H1 (cell line): Measurements from ENCODE around the gene ZBTB43. TPM values are rescaled to one million over a fixed set of nuclear protein-coding genes. Genes with fewer than 3 reads are reported as not detected.

Experiments used
- CTCF ChIA-PET: fragments of 300-600 bp; sonication (Branson Sonifier 250); formaldehyde crosslinking; loops from one replicate; lab custom pipeline; 2021; ENCODE audit not compliant: partially characterized antibody; lab: Charles Lee
- POLR2A ChIA-PET: fragments of 300-600 bp; sonication (Branson Sonifier 250); formaldehyde crosslinking; loops from one replicate; lab custom pipeline; 2021; ENCODE audit warnings: inconsistent platforms; ENCODE audit not compliant: partially characterized antibody; lab: Charles Lee
- DNase-seq, 2 experiments: peaks; one replicate each; pipeline versions ENCODE4 v3.0.0 to v3.0.0-alpha.2; 2010 to 2022; ENCODE audit warnings: low spot score in 2 of 2, low read depth in 1 of 2, mixed read lengths in 1 of 2
- FAIRE-seq: peaks from 2 replicates; lab custom pipeline; 2011; peaks lifted over from hg19 to GRCh38; lab: Jason Lieb, UNC
- H2AFZ ChIP-seq: 2 replicates; pipeline ENCODE4 v1.8.1; 2012; ENCODE audit warnings: low read length, inconsistent platforms
- H2AK5ac ChIP-seq: 2 replicates; pipeline ENCODE4 v1.6.1; 2013; ENCODE audit warnings: low read depth, low read length
- H2BK120ac ChIP-seq: replicated peaks from 2 replicates; pipeline ENCODE3; 2013; ENCODE audit warnings: low read depth, low read length, inconsistent platforms
- H2BK12ac ChIP-seq: 2 replicates; pipeline ENCODE4 v1.6.1; 2013; ENCODE audit warnings: low read depth, low read length
- H2BK15ac ChIP-seq: 2 replicates; pipeline ENCODE4 v1.6.1; 2013; ENCODE audit warnings: low read length
- H2BK20ac ChIP-seq: 2 replicates; pipeline ENCODE4 v1.6.1; 2013; ENCODE audit warnings: low read length
- H2BK5ac ChIP-seq: 2 replicates; pipeline ENCODE4 v1.6.1; 2013; ENCODE audit warnings: low read depth, low read length
- H3K14ac ChIP-seq: 2 replicates; pipeline ENCODE4 v1.6.1; 2013; ENCODE audit warnings: inconsistent platforms; ENCODE audit not compliant: insufficient read length
- H3K18ac ChIP-seq: 2 replicates; pipeline ENCODE4 v1.6.1; 2013; ENCODE audit warnings: low read length; ENCODE audit errors: extremely low read depth
- H3K23ac ChIP-seq: 2 replicates; pipeline ENCODE4 v1.6.1; 2013; ENCODE audit warnings: inconsistent platforms; ENCODE audit not compliant: insufficient read length
- H3K23me2 ChIP-seq: 2 replicates; pipeline ENCODE4 v1.6.1; 2013; ENCODE audit warnings: low read depth, low read length
- H3K27ac ChIP-seq: 2 replicates; pipeline ENCODE4 v1.6.1; 2011; ENCODE audit warnings: low read depth, low read length, inconsistent platforms
- H3K27me3 ChIP-seq, 4 experiments: replicated peaks in 1 of 4; 1 replicate in 1 of 4; 2 replicates in 3 of 4; pipeline versions ENCODE4 v1.6.1 to v1.8.1; 2011 to 2013; ENCODE audit warnings: low read length in 3 of 4, mild to moderate bottlenecking in 3 of 4, inconsistent platforms in 2 of 4, mixed read lengths in 2 of 4, moderate library complexity in 1 of 4; ENCODE audit not compliant: control insufficient read depth in 3 of 4, insufficient read depth in 3 of 4; ENCODE audit errors: extremely low read depth in 1 of 4
- H3K36me3 ChIP-seq, 4 experiments: 2 replicates each; pipeline versions ENCODE4 v1.6.1 to v1.8.1; 2011 to 2013; ENCODE audit warnings: mild to moderate bottlenecking in 4 of 4, low read length in 3 of 4, moderate library complexity in 2 of 4, control low read depth in 1 of 4, inconsistent platforms in 1 of 4; ENCODE audit not compliant: insufficient read depth in 4 of 4, control insufficient read depth in 2 of 4
- H3K4ac ChIP-seq: replicated peaks from 2 replicates; pipeline ENCODE3; 2013; ENCODE audit warnings: low read length, low read depth, mixed read lengths, inconsistent platforms; ENCODE audit not compliant: insufficient read length
- H3K4me1 ChIP-seq, 4 experiments: replicated peaks in 1 of 4; 1 replicate in 1 of 4; 2 replicates in 3 of 4; pipeline versions ENCODE4 v1.6.1 to v1.8.1; 2011 to 2013; ENCODE audit warnings: low read length in 3 of 4, inconsistent platforms in 2 of 4, mixed read lengths in 1 of 4; ENCODE audit not compliant: insufficient read depth in 4 of 4, control insufficient read depth in 3 of 4
- H3K4me2 ChIP-seq, 2 experiments: 2 replicates each; pipeline versions ENCODE4 v1.6.1 to v1.8.1; 2011 to 2013; ENCODE audit warnings: low read depth in 2 of 2, low read length in 2 of 2, control low read depth in 1 of 2, inconsistent platforms in 1 of 2, mild to moderate bottlenecking in 1 of 2; ENCODE audit not compliant: insufficient read depth in 1 of 2
- H3K4me3 ChIP-seq, 4 experiments: fragments of 200-600, 300-600 bp in 1 of 4; sonication (generic), shearing (Covaris generic), sonication (Bioruptor Twin) in 1 of 4; 2 replicates each; pipeline versions ENCODE4 v1.5.1 to v1.8.1; 2011 to 2016; ENCODE audit warnings: low read length in 4 of 4, low read depth in 3 of 4, control low read depth in 2 of 4, inconsistent platforms in 2 of 4, mild to moderate bottlenecking in 2 of 4, mixed read lengths in 1 of 4, moderate library complexity in 1 of 4; ENCODE audit not compliant: insufficient read depth in 2 of 4; ENCODE audit errors: extremely low read depth in 1 of 4
- H3K56ac ChIP-seq: replicated peaks from 2 replicates; pipeline ENCODE3; 2013; ENCODE audit warnings: low read depth, mild to moderate bottlenecking, mixed read lengths, low read length, inconsistent platforms; ENCODE audit not compliant: insufficient read length
- H3K79me1 ChIP-seq: 2 replicates; pipeline ENCODE4 v1.6.1; 2013; ENCODE audit warnings: low read depth, low read length, control low read depth
- H3K79me2 ChIP-seq, 2 experiments: 2 replicates each; pipeline versions ENCODE4 v1.6.1 to v1.8.1; 2012 to 2013; ENCODE audit warnings: low read length in 2 of 2, mild to moderate bottlenecking in 2 of 2, inconsistent platforms in 1 of 2; ENCODE audit not compliant: insufficient read depth in 2 of 2, control insufficient read depth in 1 of 2
- H3K9ac ChIP-seq, 4 experiments: replicated peaks in 1 of 4; 1 replicate in 1 of 4; 2 replicates in 3 of 4; pipeline versions ENCODE4 v1.6.1 to v1.8.1; 2011 to 2013; ENCODE audit warnings: low read depth in 3 of 4, low read length in 3 of 4, control low read depth in 2 of 4, mild to moderate bottlenecking in 2 of 4, moderate library complexity in 2 of 4, inconsistent platforms in 1 of 4; ENCODE audit errors: extremely low read depth in 1 of 4
- H3K9me3 ChIP-seq, 2 experiments: 2 replicates each; pipeline versions ENCODE4 v1.6.1 to v1.8.1; 2012 to 2013; ENCODE audit warnings: mild to moderate bottlenecking in 2 of 2, moderate library complexity in 2 of 2, control low read depth in 1 of 2, inconsistent platforms in 1 of 2, low read depth in 1 of 2, low read length in 1 of 2, mixed read lengths in 1 of 2; ENCODE audit not compliant: insufficient read depth in 2 of 2
- H4K20me1 ChIP-seq, 2 experiments: replicated peaks in 1 of 2; 2 replicates each; pipeline versions ENCODE3 to v1.8.1; 2011 to 2013; ENCODE audit warnings: inconsistent platforms in 2 of 2, low read length in 2 of 2, mild to moderate bottlenecking in 1 of 2; ENCODE audit not compliant: insufficient read depth in 2 of 2, control insufficient read depth in 1 of 2
- H4K5ac ChIP-seq: 2 replicates; pipeline ENCODE4 v1.6.1; 2013; ENCODE audit warnings: low read length, low read depth, mixed read lengths, inconsistent platforms; ENCODE audit not compliant: insufficient read length
- H4K8ac ChIP-seq: 2 replicates; pipeline ENCODE4 v1.8.0; 2013; ENCODE audit warnings: mild to moderate bottlenecking, moderate library complexity, low read length, inconsistent platforms; ENCODE audit not compliant: insufficient read depth; ENCODE audit errors: extremely low read depth
- H4K91ac ChIP-seq: replicated peaks from 2 replicates; pipeline ENCODE3; 2013; ENCODE audit warnings: low read length, mixed read lengths, inconsistent platforms; ENCODE audit not compliant: insufficient read length
- NRF1 ChIP-seq: IDR thresholded peaks from 2 replicates; pipeline ENCODE4 v1.6.1; 2011; ENCODE audit warnings: mild to moderate bottlenecking, low read depth, low read length, improper control_type of control experiment
- WGBS, 2 experiments: shearing (Covaris generic) in 1 of 2; methylation state at CpG; one replicate each; pipeline versions ENCODE4 v1.1.6 to v1.1.7; 2013 to 2015; ENCODE audit warnings: low lambda C conversion rate in 2 of 2, mixed read lengths in 2 of 2, inconsistent platforms in 1 of 2, low coverage in 1 of 2, missing lambda C conversion rate in 1 of 2; ENCODE audit not compliant: insufficient replicate concordance in 2 of 2, insufficient coverage in 1 of 2, insufficient read length in 1 of 2; ENCODE audit errors: extremely low coverage in 1 of 2, missing lambda C conversion rate in 1 of 2; 5-methylcytosine and 5-hydroxymethylcytosine counted together
- polyA plus RNA-seq, 7 experiments: library from polyadenylated mRNA; depleted of rRNA in 3 of 7; stranded (reverse) in 5 of 7; unstranded in 2 of 7; fragments of >200 nt in 5 of 7; fragments of 200-250 nt in 2 of 7; gene quantifications; 1 replicate in 5 of 7; 2 replicates in 1 of 7; 4 replicates in 1 of 7; pipeline versions ENCODE4 v1.2.1 to v1.2.3, GENCODE V29; 2011 to 2013; ENCODE audit warnings: missing spikeins in 2 of 7, mixed read lengths in 2 of 7
- total RNA-seq: library from RNA; stranded (reverse); fragmentation: NEBNext Ultra II Directional; extraction: Animal tissue kit (Norgen Biotek cat#: 25700); gene quantifications from 2 replicates; pipeline ENCODE4 v1.2.1, GENCODE V29; 2021

The ZBTB43 gene
- total and polyA plus RNA-seq, 2 of the 8 experiments (the other 6 are each of a cell fraction or from before 2014, with no cell fraction given), result 4.1 to 16.7 TPM

- POLR2A ChIA-PET, result interaction anchor here (0.6 to 1.0 kb wide), 2 partner anchors 65 to 75 kb away, joined by 3 read pairs; no protein-coding TSS in a partner anchor
- no peak overlapping the region for H2AFZ ChIP-seq
- H3K27me3 ChIP-seq, result no peaks in the 10 kb centered on the region
- H3K23ac ChIP-seq, result no peak overlapping the region
- H3K18ac ChIP-seq, result no peak overlapping the region
- no peak for DNase-seq
- no peak overlapping the region for H2BK15ac ChIP-seq
- no peak for TF ChIP-seq NRF1
- TF ChIP-seq, all 59 proteins: peak for 0
- H3K9me3 ChIP-seq, result no peaks in the 10 kb centered on the region
- CTCF ChIA-PET, result interaction anchor here (0.8 to 1.3 kb wide), 2 partner anchors 9 to 11 kb away, joined by 3 read pairs; no protein-coding TSS in a partner anchor
- WGBS, 2 experiments, result 95% methylated on average over 23 of the region's 23 CpGs; no CpG with 5 or more reads in 1 of the 2 experiments
- no peak overlapping the region for H2BK12ac ChIP-seq
- no peak overlapping the region for H3K4ac ChIP-seq
- 0 out of 7 replicates have a peak, but pooled peaks cover 0 to 2% (median 0%) of the 10 kb centered on the region in 4 experiments for H3K4me1 ChIP-seq
- no peak overlapping the region for H3K4me2 ChIP-seq
- no peak for FAIRE-seq
- no peak overlapping the region for H3K14ac ChIP-seq
- H4K8ac ChIP-seq, result no peak overlapping the region
- H2AK5ac ChIP-seq, result no peak overlapping the region
- peaks cover 2 to 15% of the 10 kb centered on the region in 2 experiments for H4K20me1 ChIP-seq
- H3K79me1 ChIP-seq, result peaks cover 4% of the 10 kb centered on the region
- no peak overlapping the region for H3K27ac ChIP-seq
- no peak overlapping the region for H3K56ac ChIP-seq
- no peak overlapping the region for H4K91ac ChIP-seq
- peaks cover 0 to 15% of the 10 kb centered on the region in 2 experiments; a peak in 2 of 4 replicates for H3K79me2 ChIP-seq
- H3K23me2 ChIP-seq, result no peaks in the 10 kb centered on the region
- no peak overlapping the region for H2BK20ac ChIP-seq
- no peak overlapping the region for H2BK120ac ChIP-seq
- H3K36me3 ChIP-seq, result peaks cover 4 to 24% (median 15%) of the 10 kb centered on the region in 4 experiments; a peak in 5 of 8 replicates
- H2BK5ac ChIP-seq, result no peak overlapping the region
- no peak overlapping the region for H4K5ac ChIP-seq
- no peak overlapping the region for H3K4me3 ChIP-seq
- H3K9ac ChIP-seq, result no peak overlapping the region
These were observed 75.5 kb downstream of the ZBTB43 start for GRCh38 chr9:126880226-126880946.
